Measurements from ENCODE around the gene DUOX1. TPM values are rescaled to one million over a fixed set of nuclear protein-coding genes. Genes with fewer than 3 reads are reported as not detected.
"Not testable (repeated sequence)": the region's sequence is repeated elsewhere in the genome, so short reads cannot be mapped to it uniquely, and the experiment has no call there.

Gene DUOX1
- total RNA-seq, 1 experiment from 2014 or later: not detected

- no peak for DNase-seq (ENCODE audit: low spot score)
- in situ Hi-C loops (cut with HindIII; ENCODE audit: low sequenced_read_pairs): no loop called here
Observed at GRCh38 chr15:45102226-45102625, 27.6 kb upstream of the DUOX1 start.

- in situ Hi-C loops (cut with HindIII; ENCODE audit: low sequenced_read_pairs); DNase-seq (ENCODE audit: low spot score): not testable (repeated sequence)
Observed at GRCh38 chr15:45104170-45104569, 25.6 kb upstream of the DUOX1 start.

GRCh38 chr15:45105586-45105985 lies 24.2 kb upstream of the DUOX1 start:
- in situ Hi-C loops (cut with HindIII; ENCODE audit: low sequenced_read_pairs): no loop called here
- no peak for DNase-seq (ENCODE audit: low spot score)

- in situ Hi-C loops (cut with HindIII; ENCODE audit: low sequenced_read_pairs): no loop called here
- no peak for DNase-seq (ENCODE audit: low spot score)
Observed at GRCh38 chr15:45106002-45106790, 23.6 kb upstream of the DUOX1 start.

DNA sequence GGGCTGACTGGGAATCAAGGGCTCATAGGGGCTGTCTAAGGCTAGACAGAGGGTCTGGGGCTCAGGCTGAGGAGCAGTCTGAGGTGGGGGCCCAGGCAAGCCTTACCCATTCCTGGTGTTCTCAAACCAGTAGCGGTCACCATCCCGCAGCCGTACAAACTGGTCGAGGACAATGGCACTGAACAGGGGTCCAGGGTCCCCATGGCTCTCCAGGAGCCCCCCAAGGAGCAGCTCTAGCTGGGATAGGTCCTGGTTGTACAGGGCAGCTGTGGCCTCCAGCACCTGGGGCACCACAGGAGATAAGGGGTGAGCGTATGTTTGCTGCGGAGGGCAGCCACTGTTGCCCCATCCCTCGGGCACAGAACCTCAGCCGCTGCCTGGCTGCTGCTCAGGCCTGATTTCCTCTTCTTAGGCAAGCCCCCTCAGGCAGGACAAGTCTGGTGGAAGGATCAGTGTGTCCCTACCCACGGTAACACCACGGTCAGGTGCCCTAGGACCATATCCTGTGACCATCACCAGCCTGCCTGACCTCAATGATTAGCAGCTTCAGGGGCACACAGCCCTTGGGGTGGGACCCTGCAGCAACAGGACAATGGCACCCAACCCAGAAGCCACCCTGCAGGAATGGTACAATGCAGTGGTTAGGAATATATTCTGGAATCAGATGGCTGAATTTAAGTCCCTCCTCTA lies 21.7 kb upstream of the DUOX1 start:
- no peak for DNase-seq (ENCODE audit: low spot score)
- in situ Hi-C loops (cut with HindIII; ENCODE audit: low sequenced_read_pairs): no loop called here

GRCh38 chr15:45110256-45110820 lies 19.5 kb upstream of the DUOX1 start:
- no peak for DNase-seq (ENCODE audit: low spot score)
- in situ Hi-C loops (cut with HindIII; ENCODE audit: low sequenced_read_pairs): no loop called here

GRCh38 chr15:45111390-45112142 lies 18.2 kb upstream of the DUOX1 start:
- in situ Hi-C loops (cut with HindIII; ENCODE audit: low sequenced_read_pairs): no loop called here
- no peak for DNase-seq (ENCODE audit: low spot score)

GRCh38 chr15:45112143-45112590 lies 17.6 kb upstream of the DUOX1 start:
- no peak for DNase-seq (ENCODE audit: low spot score)
- in situ Hi-C loops (cut with HindIII; ENCODE audit: low sequenced_read_pairs): no loop called here

GRCh38 chr15:45112591-45113379 lies 17.0 kb upstream of the DUOX1 start:
- in situ Hi-C loops (cut with HindIII; ENCODE audit: low sequenced_read_pairs): no loop called here

GRCh38 chr15:45113380-45113990 lies 16.3 kb upstream of the DUOX1 start:
- in situ Hi-C loops (cut with HindIII; ENCODE audit: low sequenced_read_pairs): no loop called here
- no peak for DNase-seq (ENCODE audit: low spot score)

More at GRCh38 chr15:45112591-45113379, 17.0 kb upstream of the DUOX1 start:
- DNase-seq (ENCODE audit: low spot score): no peak

- no peak for DNase-seq (ENCODE audit: low spot score)
- in situ Hi-C loops (cut with HindIII; ENCODE audit: low sequenced_read_pairs): no loop called here
Observed at GRCh38 chr15:45114076-45114750, 15.6 kb upstream of the DUOX1 start, which contains the start of the genes DUOX2 and DUOXA2. Gene DUOX2, minus strand, starts transcription at chr15:45114172. Its CDS starts 761 bp downstream, at chr15:45113411. Gene DUOXA2, plus strand, starts transcription at chr15:45114326. Its CDS starts 280 bp downstream, at chr15:45114606.

DNA sequence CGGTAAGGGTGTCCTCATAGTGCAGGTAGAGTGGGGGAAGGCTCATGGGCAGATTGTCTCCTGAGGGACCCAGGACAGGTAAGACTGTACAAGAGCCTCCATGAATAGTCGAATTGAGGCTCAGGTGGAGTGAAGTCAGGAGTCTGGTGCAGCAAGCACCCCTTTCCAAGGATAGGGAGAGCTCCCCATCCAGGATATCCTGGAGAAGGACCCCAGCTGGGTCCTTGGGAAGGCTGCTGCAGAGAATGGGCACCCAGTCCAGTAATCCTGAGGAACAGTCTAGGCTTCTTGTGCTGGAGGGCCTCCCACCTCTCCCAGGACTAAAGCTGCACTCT lies 15.1 kb upstream of the DUOX1 start:
- in situ Hi-C loops (cut with HindIII; ENCODE audit: low sequenced_read_pairs): no loop called here
- no peak for DNase-seq (ENCODE audit: low spot score)

DNA sequence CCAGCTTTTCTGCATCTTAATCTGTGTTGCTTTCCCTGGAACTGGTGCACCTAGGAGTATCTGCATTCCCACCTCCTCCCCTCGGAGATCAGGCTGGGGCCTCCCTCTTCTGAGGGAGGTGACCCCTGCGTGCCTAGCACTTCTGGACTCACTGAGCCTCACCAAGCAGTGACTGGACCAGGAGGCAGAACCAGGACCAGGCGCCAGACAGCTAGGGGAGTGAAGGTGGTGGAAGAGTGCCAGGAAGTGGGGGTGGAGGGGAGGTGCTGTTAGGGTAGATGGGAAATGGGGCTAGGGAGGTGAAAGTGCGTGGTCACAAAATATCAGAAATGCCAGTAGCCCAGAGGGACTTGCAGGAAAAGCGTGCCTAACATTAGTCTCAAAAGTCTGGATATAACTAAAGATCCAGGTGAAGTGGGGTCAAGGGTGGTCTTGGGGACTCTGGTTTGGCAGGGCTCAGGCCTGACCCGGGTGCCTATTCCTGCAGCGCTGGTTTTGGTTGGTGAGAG lies 14.4 kb upstream of the DUOX1 start:
- DNase-seq (ENCODE audit: low spot score): no peak
- in situ Hi-C loops (cut with HindIII; ENCODE audit: low sequenced_read_pairs): no loop called here

DNA sequence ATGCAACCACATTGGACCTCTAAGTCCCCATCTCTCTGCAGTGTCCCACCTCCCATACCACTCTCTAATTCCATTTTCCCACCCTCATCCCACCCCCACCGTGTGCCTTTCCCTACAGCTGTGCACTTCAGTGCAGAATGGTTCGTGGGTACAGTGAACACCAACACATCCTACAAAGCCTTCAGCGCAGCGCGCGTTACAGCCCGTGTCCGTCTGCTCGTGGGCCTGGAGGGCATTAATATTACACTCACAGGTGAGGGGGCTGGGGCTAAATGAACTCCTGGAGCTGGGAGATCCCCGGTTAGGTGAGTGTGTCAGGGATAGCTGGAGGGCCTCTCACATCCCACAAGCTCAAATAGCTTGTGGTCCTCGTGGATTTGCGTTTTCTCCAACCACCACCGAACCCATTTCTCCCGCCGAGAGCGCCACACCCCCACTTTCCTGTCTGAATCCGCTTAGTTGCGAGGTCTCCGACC lies 13.8 kb upstream of the DUOX1 start:
- DNase-seq (ENCODE audit: low spot score): no peak
- in situ Hi-C loops (cut with HindIII; ENCODE audit: low sequenced_read_pairs): no loop called here

- in situ Hi-C loops (cut with HindIII; ENCODE audit: low sequenced_read_pairs): no loop called here
- DNase-seq (ENCODE audit: low spot score): no peak
Observed at GRCh38 chr15:45116482-45117307, 13.1 kb upstream of the DUOX1 start.

DNA sequence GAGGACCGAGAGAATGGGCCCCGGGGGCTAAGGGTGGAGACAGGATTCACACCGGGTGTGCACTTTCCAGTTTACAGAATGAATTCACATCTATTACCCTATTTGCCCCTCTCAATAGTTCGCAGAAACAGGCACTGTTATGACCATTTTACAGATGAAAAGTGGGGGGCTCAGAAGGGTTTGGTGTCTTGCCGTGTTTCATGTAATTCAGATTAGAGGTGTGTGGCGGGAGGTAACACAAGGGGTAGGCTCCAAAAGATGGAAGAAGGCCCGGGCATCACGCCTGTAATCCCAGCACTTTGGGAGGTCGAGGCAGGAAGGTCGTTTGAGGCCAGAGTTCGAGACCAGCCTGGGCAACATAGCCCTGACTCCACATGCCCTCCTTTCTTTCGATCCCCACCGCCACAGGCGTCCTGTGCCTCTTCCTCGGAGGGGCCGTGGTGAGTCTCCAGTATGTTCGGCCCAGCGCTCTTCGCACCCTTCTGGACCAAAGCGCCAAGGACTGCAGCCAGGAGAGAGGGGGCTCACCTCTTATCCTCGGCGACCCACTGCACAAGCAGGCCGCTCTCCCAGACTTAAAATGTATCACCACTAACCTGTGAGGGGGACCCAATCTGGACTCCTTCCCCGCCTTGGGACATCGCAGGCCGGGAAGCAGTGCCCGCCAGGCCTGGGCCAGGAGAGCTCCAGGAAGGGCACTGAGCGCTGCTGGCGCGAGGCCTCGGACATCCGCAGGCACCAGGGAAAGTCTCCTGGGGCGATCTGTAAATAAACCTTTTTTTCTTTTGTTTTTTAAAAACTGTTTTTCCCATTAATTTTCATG lies 12.3 kb upstream of the DUOX1 start:
- no peak for DNase-seq (ENCODE audit: low spot score)
- in situ Hi-C loops (cut with HindIII; ENCODE audit: low sequenced_read_pairs): no loop called here

Data from G401 (cell line).